HG02884 (cell line): ENCODE results near the gene NINL.
"Not testable (repeated sequence)": the region's sequence is repeated elsewhere in the genome, so short reads cannot be mapped to it uniquely, and the experiment has no call there.

ENCODE experiments used
- ATAC-seq: cut with Tn5 transposase; IDR thresholded peaks from one replicate; pipeline ENCODE4 v1.9.1; 2021; ENCODE audit warnings: mild to moderate bottlenecking, moderate library complexity; ENCODE audit not compliant: unreplicated experiment

The NINL gene

DNA sequence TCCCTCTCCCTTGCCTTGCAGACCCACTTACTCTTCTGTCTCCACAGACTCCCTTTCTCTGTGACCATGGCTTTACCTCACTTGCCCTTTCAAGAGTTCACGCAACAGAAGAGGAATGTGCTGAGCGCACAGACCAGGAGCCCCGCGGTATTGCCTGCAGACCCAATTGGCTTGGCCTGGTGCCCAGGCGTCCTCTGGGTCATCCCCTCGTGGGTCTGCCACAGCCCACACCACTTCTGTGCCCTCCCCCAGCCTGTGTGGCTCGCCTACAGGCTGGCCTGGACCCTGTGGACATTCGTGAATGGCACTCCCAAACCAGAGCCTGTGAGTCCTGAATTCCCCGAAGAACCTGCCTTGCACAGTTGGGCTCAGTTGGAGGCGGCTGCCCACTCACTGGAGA lies 15.3 kb upstream of the NINL start:
- ATAC-seq, result no peak

DNA sequence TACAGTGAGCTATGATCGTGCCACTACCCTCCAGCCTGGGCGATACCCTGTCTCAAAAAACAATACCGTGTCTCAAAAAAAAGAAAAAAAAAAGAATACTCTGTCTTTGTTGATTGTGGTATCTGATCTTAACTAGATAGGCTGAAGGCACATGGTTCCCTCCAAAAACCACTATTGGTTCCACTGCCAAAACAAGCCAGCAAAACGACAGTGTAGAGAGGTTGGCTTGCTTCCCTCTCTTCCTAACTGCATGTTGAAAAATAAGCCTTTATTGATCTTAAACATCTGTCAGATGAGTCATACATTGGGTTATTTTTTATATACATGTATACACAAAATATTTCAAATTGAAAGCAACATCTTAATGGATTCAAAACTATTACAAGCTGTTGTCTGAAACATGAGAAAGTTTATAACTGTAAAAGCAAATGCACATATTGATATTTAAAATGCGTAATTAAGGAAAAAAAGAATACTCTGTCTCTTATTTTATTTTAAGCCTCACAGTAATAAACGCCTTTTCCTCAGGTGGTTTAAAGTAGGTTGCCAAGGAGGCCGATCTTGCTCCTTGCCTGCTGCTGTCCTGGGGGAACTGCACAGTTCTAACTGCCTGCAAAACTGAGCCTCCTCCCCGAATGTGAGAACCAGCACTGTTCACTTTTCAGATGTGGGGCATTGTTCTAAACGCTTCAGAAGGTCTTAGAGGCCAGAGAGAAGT lies 7.0 kb upstream of the NINL start:
- ATAC-seq, result no peak

DNA sequence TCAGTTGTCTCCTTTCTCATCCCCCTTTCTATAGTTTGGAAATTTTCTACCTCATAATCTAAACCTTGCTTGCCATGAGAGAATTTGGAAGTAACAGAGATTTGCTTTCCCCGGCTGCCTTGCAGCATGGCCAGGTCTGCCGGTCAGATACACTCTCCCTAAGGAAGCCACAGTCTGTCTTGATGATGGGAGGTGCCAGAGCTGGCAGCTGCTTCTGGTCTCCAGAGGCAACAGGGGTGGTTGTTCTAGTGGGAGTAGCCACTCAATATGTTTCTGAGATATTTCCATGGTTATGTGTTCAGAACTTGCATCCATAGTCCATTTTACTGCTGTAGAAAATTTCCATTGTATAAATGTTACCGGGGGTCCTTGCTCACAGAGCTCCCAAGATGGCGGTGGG lies 5.4 kb upstream of the NINL start:
- ATAC-seq, result not testable (repeated sequence)

DNA sequence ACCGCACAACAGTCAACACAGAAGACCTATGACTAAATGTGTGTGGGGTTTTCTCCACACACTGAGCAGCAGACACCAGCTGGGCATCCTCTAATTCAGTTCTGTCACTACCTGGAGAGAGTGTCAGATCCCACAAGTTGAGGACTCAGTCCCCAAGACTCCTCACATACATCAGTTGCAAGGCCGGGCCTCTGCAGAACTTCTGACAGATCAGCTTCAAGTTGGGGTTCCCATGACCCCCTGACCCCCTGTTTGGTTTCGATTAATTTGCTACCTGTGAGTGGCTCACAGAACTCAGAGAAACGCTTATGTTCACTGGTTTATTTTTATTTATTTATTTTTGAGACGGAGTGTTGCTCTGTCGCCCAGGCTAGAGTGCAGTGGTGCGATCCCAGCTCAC lies 3.2 kb upstream of the NINL start:
- ATAC-seq, result no peak

DNA sequence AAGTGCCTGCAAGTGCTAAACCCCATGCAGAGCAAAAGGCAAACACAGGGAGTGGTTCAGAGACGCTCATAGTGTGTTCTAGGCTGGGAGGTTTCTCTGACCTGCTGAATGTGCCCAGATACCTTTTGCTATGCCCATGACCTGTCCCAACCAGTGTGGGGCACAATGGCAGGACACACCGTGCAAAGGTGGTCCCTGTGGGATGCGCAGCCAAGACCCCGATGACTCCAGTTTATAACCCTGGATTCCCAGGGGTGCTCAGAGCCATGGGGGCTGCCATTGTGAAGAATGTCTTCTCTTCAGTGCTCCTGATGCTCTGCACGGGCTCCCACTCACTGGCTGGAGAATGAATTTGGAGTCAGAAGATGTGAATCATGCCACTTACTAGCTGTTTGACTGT lies 2.2 kb upstream of the NINL start:
- no peak for ATAC-seq

DNA sequence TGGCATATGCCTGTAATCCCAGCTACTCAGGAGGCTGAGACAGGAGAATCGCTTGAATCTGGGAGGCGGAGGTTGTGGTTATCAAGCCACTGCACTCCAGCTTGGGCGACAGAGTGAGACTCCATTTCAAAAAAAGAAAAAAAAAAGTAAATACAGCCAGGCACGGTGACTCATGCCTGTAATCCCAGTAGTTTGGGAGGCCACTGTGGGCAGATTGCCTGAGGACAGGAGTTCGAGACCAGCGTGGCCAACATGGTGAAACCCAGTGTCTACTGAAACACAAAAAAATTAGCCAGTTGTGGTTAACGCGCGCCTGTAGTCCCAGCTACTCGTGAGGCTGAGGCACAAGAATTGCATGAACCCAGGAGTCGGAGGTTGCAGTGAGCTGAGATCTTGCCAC lies 1.5 kb upstream of the NINL start:
- ATAC-seq, result no peak

DNA sequence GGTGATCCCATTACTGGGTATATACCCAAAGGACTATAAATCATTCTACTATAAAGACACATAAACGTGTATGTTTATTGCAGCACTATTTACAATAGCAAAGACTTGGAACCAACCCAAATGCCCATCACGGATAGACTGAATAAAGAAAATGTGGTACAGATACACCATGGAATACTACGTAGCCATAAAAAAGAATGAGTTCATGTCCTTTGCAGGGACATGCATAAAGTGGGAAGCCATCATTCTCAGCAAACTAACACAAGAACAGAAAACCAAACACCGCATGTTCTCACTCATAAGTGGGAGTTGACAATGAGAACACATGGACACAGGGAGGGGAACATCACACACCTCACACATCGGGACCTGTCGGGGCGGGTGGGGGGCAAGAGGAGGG lies 1.7 kb downstream of the NINL start:
- not testable (repeated sequence) for ATAC-seq

DNA sequence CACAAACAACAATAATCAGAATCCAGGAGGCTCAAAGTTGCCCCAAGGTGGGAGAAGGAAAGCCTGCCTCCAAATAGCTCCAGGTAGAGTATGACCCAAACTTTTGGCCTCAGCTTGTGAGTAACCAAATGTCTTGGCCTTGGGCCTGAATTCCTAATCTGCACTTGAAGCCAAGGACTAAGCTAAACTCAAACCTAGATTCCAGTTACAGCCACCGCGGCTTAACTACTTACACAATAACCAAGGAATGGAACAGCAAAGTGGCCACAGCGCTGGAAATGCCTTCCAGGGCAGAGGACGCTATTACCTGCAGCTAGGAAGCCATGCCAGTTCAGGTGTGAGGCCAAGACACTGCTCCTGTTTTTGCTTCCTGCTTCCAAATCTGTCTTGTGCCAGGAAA lies 4.6 kb downstream of the NINL start:
- ATAC-seq, result no peak

DNA sequence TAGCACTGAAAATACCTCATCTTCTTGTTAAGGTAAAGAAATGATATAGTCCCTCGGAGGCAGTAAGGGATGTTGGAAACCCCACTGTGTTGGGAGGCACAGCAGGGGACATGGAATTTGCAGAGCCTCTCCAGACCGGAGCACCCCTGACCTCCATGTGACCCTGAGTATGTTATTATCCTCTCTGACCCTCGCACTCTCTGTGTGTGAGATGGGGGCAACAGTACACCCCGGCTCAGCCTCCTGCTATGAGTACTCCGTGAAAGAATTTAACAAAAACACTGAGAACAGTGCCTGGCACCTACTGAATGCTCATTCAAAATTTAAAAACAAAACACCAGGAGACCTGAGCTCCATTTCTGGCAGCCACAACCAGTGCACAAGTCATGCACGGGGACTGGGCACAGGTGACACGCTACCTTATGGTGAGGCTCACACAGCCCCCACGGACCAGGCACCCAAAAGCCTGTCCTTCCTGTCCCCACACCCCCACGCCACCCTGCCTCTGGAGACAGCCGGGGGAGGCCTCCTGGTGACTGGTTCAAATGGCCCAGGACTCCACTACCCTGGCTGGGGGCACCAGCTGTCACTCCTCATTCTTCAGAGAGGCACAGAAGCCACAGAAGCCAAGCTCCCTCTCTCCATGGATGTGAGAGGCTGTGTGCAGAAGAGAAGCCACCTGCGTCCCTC lies 6.1 kb downstream of the NINL start:
- no peak for ATAC-seq

DNA sequence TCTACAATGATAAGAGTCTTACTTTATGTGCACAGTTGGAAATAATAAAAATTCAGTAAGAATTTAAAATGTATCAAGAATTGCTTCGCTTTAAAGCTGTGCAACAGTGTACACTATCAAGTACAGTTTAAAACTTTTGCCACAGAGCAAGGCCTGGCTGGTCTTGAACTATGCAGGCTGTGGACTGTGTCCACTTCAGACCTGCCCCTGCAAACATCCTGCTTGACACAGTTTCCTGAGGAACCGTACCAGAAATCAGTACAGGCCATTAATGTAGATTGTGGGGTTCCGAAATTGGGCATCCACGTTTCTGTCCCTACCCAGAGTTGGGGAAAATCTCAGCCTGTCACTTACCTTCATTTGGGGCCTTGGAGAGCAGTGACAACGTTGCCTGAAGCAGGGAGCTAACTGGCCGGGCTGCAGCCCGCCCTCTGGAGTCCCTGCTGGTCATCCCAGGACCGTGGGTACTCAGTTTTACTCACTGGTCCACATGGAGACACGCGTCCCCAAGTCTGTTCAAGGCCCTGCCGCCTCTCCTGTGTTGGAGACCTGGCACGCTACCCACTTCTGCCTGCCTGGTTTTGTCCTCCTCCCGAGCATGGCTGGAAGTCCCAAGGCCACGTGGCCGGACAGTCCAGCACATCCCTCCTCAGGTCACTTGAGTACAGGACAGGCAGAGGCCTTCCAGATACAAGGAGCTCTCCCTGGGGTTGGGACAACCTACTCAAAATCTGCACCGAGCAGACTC lies 8.4 kb downstream of the NINL start:
- no peak for ATAC-seq

DNA sequence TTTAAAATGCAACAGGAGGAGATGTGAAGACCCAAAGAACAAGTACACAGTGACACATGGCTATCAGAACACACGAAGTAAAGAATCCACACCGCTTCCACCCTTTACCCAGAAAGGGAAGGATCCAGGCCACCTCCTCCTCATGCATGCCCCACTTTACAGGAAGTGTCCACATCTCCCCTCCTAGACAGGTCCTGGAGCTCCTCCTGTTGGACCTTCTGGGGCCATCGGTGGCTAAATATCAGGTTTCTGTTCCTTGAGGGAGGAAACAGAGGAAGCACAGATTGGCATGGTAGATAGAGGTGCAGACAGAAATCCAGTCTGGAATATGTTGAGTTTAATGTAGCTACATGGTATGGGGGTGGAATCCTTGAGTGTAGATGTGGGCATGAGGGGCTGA lies 10.9 kb downstream of the NINL start:
- ATAC-seq, result no peak

DNA sequence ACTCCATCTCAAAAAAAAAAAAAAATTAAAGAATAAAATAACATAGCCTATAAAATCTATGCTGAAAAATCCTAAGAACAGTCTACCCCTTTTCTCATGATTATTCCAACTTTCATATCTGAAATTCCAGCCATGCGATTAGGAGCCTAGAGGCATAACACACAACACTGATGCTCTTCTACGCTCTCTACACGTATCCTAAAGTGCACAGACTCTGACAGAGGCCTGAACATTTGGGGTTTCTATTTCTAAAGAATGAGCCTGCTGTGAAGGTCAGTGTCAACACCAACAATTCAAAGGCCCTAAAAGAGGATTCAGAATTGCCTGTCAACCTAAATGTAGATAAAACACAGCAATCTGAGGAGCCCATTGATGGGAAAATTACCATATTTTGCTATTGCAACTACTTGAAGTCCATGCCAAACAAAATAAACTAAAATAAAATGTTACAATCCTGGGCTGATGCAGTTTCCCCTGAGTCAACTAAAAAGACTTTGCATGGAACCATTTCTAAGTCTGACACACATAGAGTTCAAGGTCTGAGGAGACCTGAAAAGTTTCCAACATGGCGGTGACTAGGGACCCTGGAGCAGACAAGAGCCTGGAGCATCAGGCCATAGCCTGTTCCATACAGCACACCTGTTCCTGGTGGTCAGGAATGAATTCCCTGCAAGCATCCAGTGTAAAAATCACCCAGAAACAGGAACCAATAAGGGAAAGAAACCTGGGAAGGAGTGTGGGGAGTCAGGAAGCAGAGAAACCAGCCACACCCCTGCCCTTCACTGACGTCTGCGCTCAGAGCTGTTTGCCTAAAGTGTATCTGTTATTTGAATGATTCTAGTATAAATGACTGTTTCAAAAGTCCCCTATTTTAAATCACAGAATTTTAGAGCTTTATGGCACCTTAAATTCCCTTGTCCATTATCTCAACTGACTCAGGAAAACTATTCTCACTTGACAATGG lies 11.8 kb downstream of the NINL start:
- no peak for ATAC-seq

DNA sequence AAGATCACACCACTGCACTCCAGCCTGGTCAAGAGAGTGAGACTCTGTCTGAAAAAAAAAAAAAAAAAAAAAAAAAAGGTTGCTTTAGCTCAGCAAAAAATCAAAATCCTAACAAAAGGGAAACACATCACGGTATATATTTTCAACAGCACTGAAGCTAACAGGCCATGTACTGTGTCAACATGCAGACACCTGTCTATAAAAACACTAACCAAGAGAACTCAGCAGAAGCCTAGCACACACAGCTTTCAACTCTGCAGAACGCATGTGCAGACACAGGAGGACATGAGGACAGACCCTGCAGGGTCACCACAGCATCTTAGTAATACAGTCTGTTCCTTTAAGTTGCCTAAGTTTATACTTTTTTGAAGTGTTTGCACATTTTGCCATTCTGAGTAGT lies 13.5 kb downstream of the NINL start:
- ATAC-seq, result no peak

DNA sequence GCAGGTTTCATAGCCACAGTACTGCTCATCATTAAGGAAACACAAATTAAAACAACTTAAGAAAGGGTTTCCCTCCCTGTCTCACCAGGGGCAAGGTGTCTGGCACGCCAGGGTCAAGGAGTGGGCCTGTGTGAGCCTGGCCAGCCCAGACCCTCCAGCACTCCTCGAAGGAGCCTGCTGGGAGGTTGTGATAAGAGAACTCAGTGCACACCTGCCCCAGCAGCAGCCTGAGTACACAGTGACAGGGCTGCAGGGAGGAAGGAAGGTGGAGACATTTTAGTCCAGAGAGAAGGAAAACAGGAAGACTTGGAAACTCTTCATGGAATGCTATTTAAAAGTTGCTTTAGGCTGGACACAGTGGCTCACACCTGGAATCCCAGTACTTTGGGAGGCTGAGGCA lies 14.1 kb downstream of the NINL start:
- ATAC-seq, result no peak

DNA sequence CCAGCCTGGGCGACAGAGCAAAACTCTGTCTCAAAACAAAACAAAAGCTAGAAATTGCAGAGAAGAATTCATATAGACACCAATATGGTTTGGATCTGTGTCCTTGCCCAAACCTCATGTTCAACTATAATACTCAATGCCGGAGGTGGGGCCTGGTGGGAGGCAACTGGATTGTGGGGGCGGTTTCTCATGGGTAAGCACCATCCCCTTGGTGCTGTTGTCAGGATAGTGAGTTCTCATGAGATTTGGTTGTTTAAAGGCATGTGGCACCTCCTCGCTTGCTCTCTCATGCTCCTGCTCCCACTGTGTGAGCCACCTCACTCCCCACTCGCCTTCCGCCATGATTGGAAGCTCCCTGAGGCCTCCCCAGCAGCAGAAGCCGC lies 15.2 kb downstream of the NINL start:
- ATAC-seq, result no peak

DNA sequence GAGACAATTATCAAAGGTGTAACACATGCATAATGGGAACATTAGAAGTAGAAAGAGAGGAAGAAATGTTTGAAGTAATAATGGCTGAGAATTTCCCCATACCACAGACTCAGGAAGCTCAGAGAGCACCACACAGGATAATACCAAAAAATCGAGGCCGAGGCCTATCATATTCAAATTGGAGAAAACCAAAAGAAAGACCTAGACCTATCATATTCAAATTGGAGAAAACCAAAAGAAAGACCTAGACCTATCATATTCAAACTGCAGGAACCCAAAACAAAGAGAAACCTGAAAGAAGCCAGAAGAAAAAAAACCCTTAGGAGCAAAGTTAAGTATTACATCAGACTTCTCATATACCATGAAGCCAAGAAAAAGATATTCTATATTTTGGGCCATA lies 18.0 kb downstream of the NINL start:
- ATAC-seq, result no peak

DNA sequence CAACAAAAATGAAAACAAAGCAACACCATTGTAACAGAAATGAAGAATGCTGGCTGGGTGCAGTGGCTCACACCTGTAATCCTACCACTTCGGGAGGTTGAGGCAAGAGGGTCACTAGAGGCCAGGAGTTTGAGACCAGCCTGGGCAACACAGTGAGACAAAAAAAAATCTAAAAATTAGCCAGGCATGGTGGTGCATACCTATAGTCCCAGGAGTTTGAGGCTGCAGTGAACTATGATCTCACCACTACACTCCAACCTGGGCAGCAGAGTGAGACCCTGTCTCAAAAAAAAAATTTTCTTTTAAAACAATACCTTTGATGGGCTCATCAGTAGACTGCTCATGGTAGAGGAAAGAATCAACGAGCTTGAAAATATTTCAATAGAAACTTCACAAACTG lies 18.5 kb downstream of the NINL start:
- no peak for ATAC-seq

DNA sequence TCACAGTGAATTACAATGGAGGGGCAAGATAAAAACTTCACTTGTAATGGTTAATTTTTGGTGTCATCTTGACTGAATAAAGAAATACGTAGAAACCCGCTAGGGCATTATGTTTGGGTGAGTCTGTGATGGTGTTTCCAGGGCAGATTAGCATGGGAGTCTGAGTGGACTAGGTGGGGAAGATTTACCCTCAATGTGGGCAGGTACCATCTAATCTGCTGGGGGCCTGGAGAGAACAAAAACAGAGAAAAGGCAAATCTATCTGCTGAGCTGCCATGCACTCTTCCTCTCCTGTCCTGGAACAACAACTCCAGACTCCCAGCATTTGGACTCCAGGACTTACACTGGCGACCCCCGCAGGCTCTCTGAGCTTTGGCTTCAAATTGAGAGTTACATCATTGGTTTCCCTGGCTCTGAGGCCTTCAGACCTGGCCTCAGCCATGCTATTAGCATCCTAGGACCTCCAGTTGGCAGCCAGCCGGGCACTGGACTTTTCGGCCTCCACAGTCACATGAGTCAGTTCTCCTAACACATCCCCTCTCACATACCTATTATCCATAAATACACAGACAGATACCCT lies 19.7 kb downstream of the NINL start:
- ATAC-seq, result no peak

DNA sequence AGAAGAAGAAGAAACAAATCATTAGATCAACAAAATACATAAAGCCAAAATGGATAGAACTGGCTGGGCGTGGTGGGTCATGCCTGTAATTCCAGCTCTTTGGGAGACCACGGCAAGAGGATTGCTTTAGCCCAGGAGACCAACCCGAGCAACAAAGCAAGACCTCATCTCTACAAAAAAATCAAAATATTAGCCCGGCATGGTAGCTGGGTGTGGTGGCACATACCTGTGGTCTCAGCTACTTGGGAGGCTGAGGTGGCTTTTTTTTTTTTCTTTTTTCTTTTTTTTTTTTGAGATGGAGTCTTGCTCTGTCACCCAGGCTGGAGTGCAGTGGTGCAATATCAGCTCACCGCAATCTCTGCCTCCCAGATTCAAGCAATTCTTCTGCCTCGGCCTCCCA lies 21.5 kb downstream of the NINL start:
- no peak for ATAC-seq

DNA sequence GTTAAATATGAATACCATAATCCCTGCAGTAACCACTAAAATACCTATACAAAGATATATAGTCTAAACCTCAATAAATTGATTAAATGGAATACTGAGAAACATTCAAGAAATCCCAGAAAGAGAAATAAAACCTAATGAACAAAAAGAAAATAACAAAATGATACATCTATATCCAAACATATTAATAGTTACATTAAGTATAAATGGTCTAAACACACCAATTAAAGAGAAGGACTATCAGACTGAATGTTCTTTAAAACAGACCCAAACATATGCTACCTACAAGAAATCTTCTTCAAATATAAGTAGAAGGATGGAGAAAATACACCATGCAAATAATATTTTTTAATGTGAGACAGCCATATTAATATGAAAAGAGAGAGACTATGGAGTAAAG lies 22.0 kb downstream of the NINL start:
- no peak for ATAC-seq

DNA sequence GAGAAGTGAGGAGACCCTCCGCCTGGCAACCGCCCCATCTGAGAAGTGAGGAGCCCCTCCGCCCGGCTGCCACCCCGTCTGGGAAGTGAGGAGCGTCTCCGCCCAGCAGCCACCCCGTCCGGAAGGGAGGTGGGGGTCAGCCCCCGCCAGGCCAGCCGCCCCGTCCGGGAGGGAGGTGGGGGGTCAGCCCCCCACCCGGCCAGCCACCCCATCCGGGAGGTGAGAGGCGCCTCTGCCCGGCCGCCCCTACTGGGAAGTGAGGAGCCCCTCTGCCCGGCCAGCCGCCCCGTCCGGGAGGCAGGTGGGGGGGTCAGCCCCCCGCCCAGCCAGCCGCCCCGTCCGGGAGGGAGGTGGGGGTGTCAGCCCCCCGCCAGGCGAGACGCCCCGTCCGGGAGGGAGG lies 23.6 kb downstream of the NINL start:
- ATAC-seq, result not testable (repeated sequence)
